NCI-H526 treated with DMSO at 0.1 percent for 48 hours (cell line): Measurements from ENCODE around the gene DNER.

ENCODE experiments used
- DNase-seq: peaks from one replicate; lab custom pipeline; 2025; lab: John Stamatoyannopoulos, UW

DNER gene

GRCh38 chr2:229335877-229336346 lies 378.4 kb downstream of the DNER start:
- no peak for DNase-seq

- DNase-seq, result no peak
These were observed 379.0 kb downstream of the DNER start for GRCh38 chr2:229335330-229335729.

- no peak for DNase-seq
These were observed 383.4 kb downstream of the DNER start for GRCh38 chr2:229330952-229331351.

GRCh38 chr2:229319558-229319957 lies 394.8 kb downstream of the DNER start:
- DNase-seq, result no peak

- no peak for DNase-seq
These were observed 400.2 kb downstream of the DNER start for GRCh38 chr2:229314117-229314516.

- no peak for DNase-seq
These were observed 400.8 kb downstream of the DNER start for GRCh38 chr2:229313591-229313990.
